NT2/D1 (cell line): ENCODE measurements around the gene SLC30A2.
"Not testable (repeated sequence)": the region's sequence is repeated elsewhere in the genome, so short reads cannot be mapped to it uniquely, and the experiment has no call there.

Experiments used
- DNase-seq: peaks from one replicate; pipeline ENCODE4 v3.0.0-alpha.2; 2011; ENCODE audit warnings: low read depth, low spot score
- H3K27me3 ChIP-seq: 2 replicates; pipeline ENCODE4 v1.6.0; 2011; ENCODE audit warnings: mild to moderate bottlenecking; ENCODE audit not compliant: insufficient read length, insufficient read depth
- H3K36me3 ChIP-seq: 2 replicates; pipeline ENCODE4 v1.6.1; 2011; ENCODE audit warnings: mild to moderate bottlenecking, low read length, mixed read lengths; ENCODE audit not compliant: insufficient read depth, insufficient read length
- H3K4me1 ChIP-seq: 2 replicates; pipeline ENCODE4 v1.5.1; 2011; ENCODE audit not compliant: insufficient read depth, insufficient read length
- H3K4me3 ChIP-seq: 2 replicates; pipeline ENCODE4 v1.5.1; 2011; ENCODE audit warnings: low read depth; ENCODE audit not compliant: insufficient read length
- H3K9ac ChIP-seq: 2 replicates; pipeline ENCODE4 v1.6.0; 2011; ENCODE audit warnings: low read depth; ENCODE audit not compliant: insufficient read length
- H3K9me3 ChIP-seq: 2 replicates; pipeline ENCODE4 v1.5.1; 2011; ENCODE audit warnings: mild to moderate bottlenecking, low read length; ENCODE audit not compliant: insufficient read depth
- SUZ12 ChIP-seq: IDR thresholded peaks from 2 replicates; pipeline ENCODE4 v1.6.1; 2011; ENCODE audit not compliant: insufficient read length, insufficient read depth; ENCODE audit errors: extremely low read depth
- YY1 ChIP-seq: IDR thresholded peaks from 2 replicates; pipeline ENCODE4 v1.6.1; 2011; ENCODE audit not compliant: insufficient read length, insufficient read depth
- ZNF274 ChIP-seq: IDR thresholded peaks from 2 replicates; pipeline ENCODE4 v1.6.1; 2011; ENCODE audit warnings: mild to moderate bottlenecking, low read depth, low read length

The SLC30A2 gene, protein sequence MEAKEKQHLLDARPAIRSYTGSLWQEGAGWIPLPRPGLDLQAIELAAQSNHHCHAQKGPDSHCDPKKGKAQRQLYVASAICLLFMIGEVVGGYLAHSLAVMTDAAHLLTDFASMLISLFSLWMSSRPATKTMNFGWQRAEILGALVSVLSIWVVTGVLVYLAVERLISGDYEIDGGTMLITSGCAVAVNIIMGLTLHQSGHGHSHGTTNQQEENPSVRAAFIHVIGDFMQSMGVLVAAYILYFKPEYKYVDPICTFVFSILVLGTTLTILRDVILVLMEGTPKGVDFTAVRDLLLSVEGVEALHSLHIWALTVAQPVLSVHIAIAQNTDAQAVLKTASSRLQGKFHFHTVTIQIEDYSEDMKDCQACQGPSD

DNA sequence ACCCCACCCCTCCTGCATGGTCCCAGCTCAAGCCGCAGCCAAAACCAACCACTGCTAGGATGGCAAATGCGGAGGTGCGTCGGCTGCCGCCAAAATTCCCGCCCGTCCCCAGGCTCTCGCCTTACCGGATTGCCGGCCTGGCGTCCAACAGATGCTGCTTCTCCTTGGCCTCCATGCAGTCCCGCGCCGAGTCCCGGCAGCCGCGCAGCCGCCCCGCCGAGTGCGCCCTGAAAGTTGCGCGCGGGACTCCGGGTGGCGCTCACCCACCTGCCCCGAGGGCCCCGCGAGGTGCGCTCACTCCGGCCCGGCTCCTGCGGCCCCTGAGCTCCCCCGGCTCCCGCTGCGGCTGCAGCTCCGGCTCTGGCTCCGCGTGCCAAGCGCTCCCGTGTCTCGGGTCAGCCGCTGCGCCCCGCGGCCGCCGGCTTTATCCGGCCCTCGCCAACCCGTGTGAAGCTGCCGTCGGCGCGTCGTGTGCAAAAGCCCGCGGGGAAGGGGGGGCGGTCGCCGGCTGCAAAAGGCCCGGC is at the start of gene SLC30A2:
SLC30A2 (minus strand) TSS at position 397 of the 524 bp plus-strand sequence; CDS start at position 175, 222 bp downstream.
- no peak for DNase-seq
- Histone ChIP-seq H3K4me1 (peaks cover 10% of the 10 kb centered on the region), H3K9me3 (no peaks in the 10 kb centered on the region), H3K36me3 (no peaks in the 10 kb centered on the region), H3K4me3 (peak within 1 kb of the TSS; percentile 36), H3K27me3 (peaks cover 79% of the 10 kb centered on the region), H3K9ac (peak within 1 kb of the TSS; percentile 65)
- no peak for TF ChIP-seq ZNF274
- no peak for TF ChIP-seq YY1
- peak; percentile 90 for TF ChIP-seq SUZ12

GRCh38 chr1:26094677-26095383 is 48.9 kb upstream of the SLC30A2 start:
- DNase-seq, result no peak
- peaks cover 11% of the 10 kb centered on the region for H3K27me3 ChIP-seq
- no peak overlapping the region for H3K4me3 ChIP-seq
- TF ChIP-seq SUZ12, result no peak
- no peak for TF ChIP-seq ZNF274
- TF ChIP-seq YY1, result no peak
- peaks cover 16% of the 10 kb centered on the region for H3K4me1 ChIP-seq
- H3K9me3 ChIP-seq, result no peaks in the 10 kb centered on the region
- H3K9ac ChIP-seq, result peak overlapping the region; percentile 58
- H3K36me3 ChIP-seq, result no peaks in the 10 kb centered on the region

GRCh38 chr1:26094076-26094669 is 48.3 kb upstream of the SLC30A2 start:
- H3K36me3 ChIP-seq, result no peaks in the 10 kb centered on the region
- H3K27me3 ChIP-seq, result peaks cover 11% of the 10 kb centered on the region
- no peak for DNase-seq
- H3K4me3 ChIP-seq, result no peak overlapping the region
- peaks cover 16% of the 10 kb centered on the region for H3K4me1 ChIP-seq
- H3K9me3 ChIP-seq, result no peaks in the 10 kb centered on the region
- peak overlapping the region; percentile 58 for H3K9ac ChIP-seq
- TF ChIP-seq ZNF274 (no peak), YY1 (no peak), SUZ12 (no peak)

DNA sequence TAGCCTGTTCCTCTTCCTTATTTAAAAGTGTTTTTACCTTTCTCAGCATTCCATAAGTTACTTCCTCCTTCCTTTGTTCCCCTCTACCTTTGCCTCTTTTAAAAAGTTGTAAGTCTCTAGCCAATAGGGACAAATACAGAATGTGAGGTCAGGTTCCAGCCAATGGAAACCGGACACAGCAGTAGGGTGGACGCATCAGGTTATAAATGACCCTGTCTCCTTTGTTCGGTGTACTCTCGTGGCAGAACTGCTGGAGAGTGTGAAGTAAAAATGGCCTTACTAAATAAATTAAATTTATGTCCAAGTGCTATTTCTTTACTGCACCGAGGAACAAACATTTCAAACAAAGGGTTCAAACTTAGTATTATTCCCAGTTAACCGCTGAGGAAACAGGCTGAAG is 47.7 kb upstream of the SLC30A2 start:
- not testable (repeated sequence) for H3K4me3 ChIP-seq, H3K36me3 ChIP-seq, DNase-seq, H3K9ac ChIP-seq, H3K9me3 ChIP-seq
- H3K27me3 ChIP-seq, result peaks cover 11% of the 10 kb centered on the region
- H3K4me1 ChIP-seq, result peaks cover 16% of the 10 kb centered on the region

- no peak overlapping the region for H3K9ac ChIP-seq
- peaks cover 11% of the 10 kb centered on the region for H3K27me3 ChIP-seq
- no peaks in the 10 kb centered on the region for H3K9me3 ChIP-seq
- no peaks in the 10 kb centered on the region for H3K36me3 ChIP-seq
- DNase-seq, result no peak
- no peak overlapping the region for H3K4me3 ChIP-seq
- TF ChIP-seq ZNF274 (no peak), YY1 (no peak)
- peaks cover 16% of the 10 kb centered on the region for H3K4me1 ChIP-seq
Observed at GRCh38 chr1:26092422-26092821, 46.5 kb upstream of the SLC30A2 start.

DNA sequence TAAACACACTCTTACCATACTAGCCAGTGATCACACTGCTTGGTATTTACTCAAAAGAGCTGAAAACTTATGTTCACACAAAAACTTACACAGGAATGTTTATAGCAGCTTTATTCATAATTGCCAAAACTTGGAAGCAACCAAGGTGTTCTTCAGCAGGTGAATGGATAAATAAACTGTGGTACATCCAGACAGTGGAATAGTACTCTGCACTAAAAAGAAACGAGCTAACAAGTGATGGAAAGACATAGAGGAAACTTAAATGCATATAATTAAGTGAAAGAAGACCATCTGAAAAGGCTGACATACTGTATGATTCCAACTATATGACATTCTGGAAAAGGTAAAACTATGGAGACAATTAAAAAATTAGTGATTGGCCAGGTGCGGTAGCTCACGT is 45.0 kb upstream of the SLC30A2 start:
- no peaks in the 10 kb centered on the region for H3K9me3 ChIP-seq
- H3K4me1 ChIP-seq, result peaks cover 16% of the 10 kb centered on the region
- peaks cover 11% of the 10 kb centered on the region for H3K27me3 ChIP-seq
- no peak overlapping the region for H3K4me3 ChIP-seq
- no peak for TF ChIP-seq ZNF274
- no peak for TF ChIP-seq SUZ12
- TF ChIP-seq YY1, result no peak
- H3K36me3 ChIP-seq, result no peaks in the 10 kb centered on the region
- DNase-seq, result no peak
- no peak overlapping the region for H3K9ac ChIP-seq

- no peak overlapping the region for H3K9ac ChIP-seq
- no peaks in the 10 kb centered on the region for H3K36me3 ChIP-seq
- no peak for TF ChIP-seq YY1
- no peak for TF ChIP-seq SUZ12
- TF ChIP-seq ZNF274, result no peak
Observed at GRCh38 chr1:26089125-26089524, 43.2 kb upstream of the SLC30A2 start.

More at GRCh38 chr1:26089125-26089524, 43.2 kb upstream of the SLC30A2 start:
- DNase-seq, result no peak
- Histone ChIP-seq H3K27me3 (peaks cover 9% of the 10 kb centered on the region), H3K4me1 (peaks cover 6% of the 10 kb centered on the region), H3K9me3 (no peaks in the 10 kb centered on the region), H3K4me3 (no peak overlapping the region)
